ENCODE measurements around the gene TDRD9. TPM values are rescaled to one million over a fixed set of nuclear protein-coding genes. Genes with fewer than 3 reads are reported as not detected.

TDRD9 gene
- total and polyA plus RNA-seq, 12 donors, result 0.55 to 8.4 (median 2.4) TPM

- no peak for TF ChIP-seq CTCF (IDR thresholded peaks at IDR 0.05)
- peaks cover 0 to 8% (median 0%) of the 10 kb centered on the region in 7 donors for H3K27me3 ChIP-seq
- H3K36me3 ChIP-seq, result no peaks in the 10 kb centered on the region
- H3K4me1 ChIP-seq, result peaks cover 0 to 29% (median 6%) of the 10 kb centered on the region in 9 donors
- intact Hi-C loops (cut with DNase I), result no loop called here
- WGBS, 2 donors, result 94% methylated on average over 17 to 18 of the region's 18 CpGs
- H3K4me3 ChIP-seq, result no peak overlapping the region
- ATAC-seq (no peak), DNase-seq (no peak)
- H3K27ac ChIP-seq, result no peak overlapping the region
- H3K9me3 ChIP-seq, result no peaks in the 10 kb centered on the region
Observed at GRCh38 chr14:103927566-103927965, 690 bp upstream of the TDRD9 start.

GRCh38 chr14:103930051-103930604 lies 1.9 kb downstream of the TDRD9 start:
- WGBS, 2 donors, result 85 to 87% methylated on average over 14 of the region's 14 CpGs
- ATAC-seq, result no peak
- intact Hi-C loops (cut with DNase I), result no loop called here

GRCh38 chr14:103931422-103931821 lies 3.2 kb downstream of the TDRD9 start:
- Histone ChIP-seq H3K27me3 (peaks cover 0 to 6% (median 0%) of the 10 kb centered on the region in 7 donors), H3K36me3 (peaks cover 0 to 17% (median 0%) of the 10 kb centered on the region in 9 donors), H3K9me3 (no peaks in the 10 kb centered on the region), H3K27ac (peak overlapping the region in 1 of 10 donors; percentile 14), H3K4me1 (peaks cover 0 to 35% (median 0%) of the 10 kb centered on the region in 9 donors), H3K4me3 (no peak overlapping the region)
- WGBS, 2 donors, result 42 to 60% methylated on average over 3 of the region's 3 CpGs
- intact Hi-C loops (cut with DNase I), result no loop called here
- ATAC-seq, result no peak
- TF ChIP-seq CTCF (IDR thresholded peaks at IDR 0.05), result no peak
- no peak for DNase-seq

More at GRCh38 chr14:103930051-103930604, 1.9 kb downstream of the TDRD9 start:
- no peak for TF ChIP-seq CTCF (IDR thresholded peaks at IDR 0.05)
- H3K27ac ChIP-seq, result peak overlapping the region in 1 of 10 donors; percentile 12
- peaks cover 0 to 7% (median 0%) of the 10 kb centered on the region in 9 donors for H3K36me3 ChIP-seq
- H3K9me3 ChIP-seq, result no peaks in the 10 kb centered on the region
- peaks cover 0 to 6% (median 0%) of the 10 kb centered on the region in 7 donors for H3K27me3 ChIP-seq
- H3K4me3 ChIP-seq, result no peak overlapping the region
- peaks cover 0 to 35% (median 0%) of the 10 kb centered on the region in 9 donors for H3K4me1 ChIP-seq
- no peak for DNase-seq

- no peak for TF ChIP-seq CTCF (IDR thresholded peaks at IDR 0.05)
- H3K27ac ChIP-seq, result peak overlapping the region in 1 of 10 donors; percentile 45
- ATAC-seq (no peak), DNase-seq (no peak)
- WGBS, 2 donors, result 81 to 83% methylated on average over 11 of the region's 11 CpGs
- intact Hi-C loops (cut with DNase I), result no loop called here
- no peaks in the 10 kb centered on the region for H3K9me3 ChIP-seq
- peaks cover 0 to under 1% (median 0%) of the 10 kb centered on the region in 7 donors for H3K27me3 ChIP-seq
- H3K4me3 ChIP-seq, result no peak overlapping the region
- H3K36me3 ChIP-seq, result peaks cover 0 to 24% (median 0%) of the 10 kb centered on the region in 9 donors
- peaks cover 0 to 35% (median 0%) of the 10 kb centered on the region in 9 donors for H3K4me1 ChIP-seq
Observed at GRCh38 chr14:103932791-103933490, 4.7 kb downstream of the TDRD9 start.

All from heart right ventricle (tissue), 16 donors.